OCI-M1 (cell line): ENCODE results near the gene ZFHX2.

ENCODE experiments used
- DNase-seq: peaks from one replicate; lab custom pipeline; 2025; lab: John Stamatoyannopoulos, UW

ZFHX2 gene

DNA sequence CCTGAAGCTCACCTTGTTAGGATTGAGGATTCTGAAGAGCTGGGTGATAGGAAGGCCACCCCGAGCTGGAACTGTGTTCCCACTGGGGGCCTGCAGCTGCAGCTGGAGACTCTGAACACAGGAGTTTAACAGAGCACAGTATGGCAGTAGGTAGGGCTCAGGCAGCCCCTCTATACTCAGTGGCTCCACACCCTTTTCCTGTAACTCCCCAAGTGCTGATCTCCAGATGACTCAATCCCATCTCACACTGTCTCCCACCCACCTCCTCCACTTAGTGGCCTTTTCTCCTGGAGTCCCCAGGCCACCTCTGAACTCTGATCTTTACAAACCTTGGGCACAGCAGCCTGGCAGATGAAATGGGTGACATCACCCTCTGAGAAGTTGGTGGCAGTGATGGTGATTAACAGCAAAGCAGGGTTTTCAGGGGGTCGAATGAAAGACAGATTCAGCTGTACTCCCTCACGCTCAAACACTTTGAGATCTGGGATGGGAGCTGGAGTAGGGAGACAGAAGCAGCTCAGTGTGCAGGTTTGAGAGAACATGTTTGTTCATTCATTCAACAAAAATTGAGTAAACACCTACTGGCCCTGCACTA, 8.5 kb upstream of the ZFHX2 start:
- no peak for DNase-seq

DNA sequence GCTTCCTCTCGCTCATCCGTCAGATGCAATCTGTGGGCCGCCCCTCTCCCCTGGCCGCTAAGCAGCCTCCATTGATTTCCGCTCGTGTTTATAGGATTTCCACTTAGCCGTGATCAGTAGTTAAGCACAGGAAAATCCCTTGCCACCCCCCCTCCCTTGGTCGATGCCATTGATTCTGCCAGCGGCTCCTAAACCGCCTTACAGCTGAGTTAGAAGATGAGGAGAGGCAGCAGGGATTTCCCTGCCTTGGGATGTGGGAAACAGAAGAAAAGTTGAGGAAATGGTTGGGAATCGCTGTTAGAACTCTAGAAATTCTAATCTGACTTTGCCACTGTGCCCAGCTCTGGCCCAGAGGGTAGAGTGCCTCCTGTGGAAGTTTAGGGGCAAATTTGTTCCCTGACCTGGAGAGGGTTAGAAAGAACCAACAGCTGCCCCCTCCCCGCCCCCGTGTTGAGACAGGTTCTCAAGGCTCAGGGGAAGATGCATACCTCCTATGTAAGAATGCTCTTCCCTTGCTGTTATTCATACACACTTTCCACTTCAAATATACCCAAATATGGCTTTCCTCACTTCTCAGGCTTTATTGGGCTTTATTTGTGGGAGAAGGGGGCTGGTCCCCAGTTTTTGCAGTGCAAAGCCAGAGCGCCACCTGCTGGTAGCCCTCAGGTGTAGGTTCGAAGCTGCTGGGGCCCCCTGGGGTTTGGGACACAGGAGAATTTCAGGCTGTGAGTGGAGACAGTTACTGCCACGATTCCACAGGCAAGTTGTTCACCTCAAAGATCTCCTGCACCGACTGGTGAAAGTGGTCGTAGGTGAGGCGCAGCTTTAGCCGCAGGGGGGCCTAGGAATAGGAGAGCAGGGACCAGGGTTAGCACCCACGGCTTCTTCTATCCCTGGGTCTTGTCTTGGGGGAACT, 7.7 kb upstream of the ZFHX2 start:
- peak; percentile 48 for DNase-seq

DNA sequence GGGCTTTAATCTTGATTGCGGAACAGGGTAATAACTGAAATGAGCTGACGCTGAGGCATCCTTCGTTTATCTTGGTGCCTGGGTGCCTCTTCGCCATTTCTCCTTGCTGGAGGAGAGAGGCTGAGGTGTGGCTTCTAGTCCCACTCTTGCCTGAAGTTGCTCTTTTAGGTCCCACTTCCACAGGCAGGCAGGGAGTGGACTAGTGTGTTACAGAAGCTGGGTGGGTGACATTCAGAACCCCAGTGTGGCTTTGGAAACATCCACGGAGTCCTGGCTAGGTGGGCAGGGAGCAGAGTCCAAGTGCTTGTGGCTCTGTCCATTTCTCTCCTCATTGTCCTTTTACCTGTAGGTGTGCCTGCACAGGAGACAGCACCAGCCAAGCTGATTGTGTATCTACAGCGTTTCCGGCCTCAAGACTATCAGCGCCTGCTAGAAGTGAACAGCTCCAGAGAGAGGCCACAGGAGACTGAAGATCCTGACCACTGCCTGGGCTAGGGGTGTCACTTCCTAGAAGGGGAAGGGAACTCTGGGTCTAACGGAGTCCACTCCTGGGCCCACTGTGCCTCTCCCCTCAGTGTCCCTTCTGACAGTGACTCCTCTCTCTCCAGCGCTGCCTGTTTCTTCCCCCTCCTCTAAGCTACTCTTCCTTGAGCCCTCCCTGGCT, 6.9 kb upstream of the ZFHX2 start:
- no peak for DNase-seq

DNA sequence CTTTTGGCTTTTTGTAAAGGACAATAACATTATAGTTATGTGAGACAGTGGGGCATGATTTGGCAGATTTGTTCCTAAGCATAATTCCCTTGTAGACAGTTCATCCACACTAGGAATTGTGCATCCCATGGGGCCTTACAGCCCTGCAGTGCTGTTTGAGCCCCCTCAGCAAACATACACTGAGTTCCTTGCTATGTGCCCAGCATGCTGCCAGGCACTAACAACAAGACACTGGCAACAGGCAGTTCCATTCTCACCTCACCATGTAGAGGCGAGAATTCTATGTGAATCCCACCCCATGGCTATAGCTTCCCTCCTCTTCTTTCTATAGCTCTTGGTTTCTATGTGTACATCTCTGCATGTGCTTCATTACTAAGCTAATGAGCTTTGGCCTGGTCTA, 6.4 kb upstream of the ZFHX2 start:
- no peak for DNase-seq

DNA sequence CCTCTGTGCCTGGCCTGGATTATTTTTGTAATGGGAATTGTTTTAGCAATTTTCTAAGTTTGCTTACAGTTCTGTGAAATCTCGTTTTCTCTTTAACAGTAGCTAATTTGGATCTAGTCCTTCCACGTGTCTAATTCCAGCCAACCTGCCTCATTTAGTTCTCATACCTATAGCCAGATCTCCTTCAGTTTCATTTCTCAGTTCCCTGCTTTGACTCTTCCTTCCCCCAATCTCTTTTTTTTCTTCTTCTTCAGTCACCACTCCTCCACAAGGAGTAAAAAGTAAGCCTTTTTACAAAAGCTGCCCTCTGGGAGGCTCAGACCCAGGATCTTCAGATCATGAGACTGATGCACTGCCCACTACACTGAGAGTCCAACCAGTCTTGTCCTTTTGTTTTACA, 6.0 kb upstream of the ZFHX2 start:
- no peak for DNase-seq

DNA sequence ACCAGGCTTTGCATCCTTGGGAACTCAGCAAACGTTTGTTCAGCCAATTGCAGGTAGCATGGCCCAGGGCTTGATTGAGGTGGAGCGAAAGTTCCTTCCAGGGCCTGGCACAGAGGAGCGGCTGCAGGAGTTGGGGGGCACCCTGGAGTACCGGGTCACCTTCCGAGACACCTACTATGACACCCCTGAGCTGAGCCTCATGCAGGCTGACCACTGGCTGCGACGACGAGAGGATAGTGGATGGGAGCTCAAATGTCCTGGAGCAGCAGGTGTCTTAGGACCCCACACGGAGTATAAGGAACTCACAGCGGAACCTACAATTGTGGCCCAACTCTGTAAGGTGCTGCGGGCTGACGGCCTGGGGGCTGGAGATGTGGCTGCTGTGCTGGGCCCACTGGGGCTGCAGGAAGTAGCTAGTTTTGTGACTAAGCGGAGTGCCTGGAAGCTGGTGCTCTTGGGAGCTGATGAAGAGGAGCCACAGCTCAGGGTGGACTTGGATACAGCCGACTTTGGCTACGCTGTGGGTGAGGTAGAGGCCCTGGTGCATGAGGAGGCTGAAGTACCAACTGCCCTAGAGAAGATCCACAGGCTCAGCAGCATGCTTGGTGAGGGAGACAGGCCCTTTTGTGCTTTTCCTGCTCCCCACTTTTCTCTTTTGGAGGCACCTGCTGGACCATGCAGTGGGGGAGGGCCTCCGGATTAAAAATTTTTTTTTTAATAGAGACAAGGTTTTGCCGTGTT, 5.3 kb upstream of the ZFHX2 start:
- DNase-seq, result no peak

DNA sequence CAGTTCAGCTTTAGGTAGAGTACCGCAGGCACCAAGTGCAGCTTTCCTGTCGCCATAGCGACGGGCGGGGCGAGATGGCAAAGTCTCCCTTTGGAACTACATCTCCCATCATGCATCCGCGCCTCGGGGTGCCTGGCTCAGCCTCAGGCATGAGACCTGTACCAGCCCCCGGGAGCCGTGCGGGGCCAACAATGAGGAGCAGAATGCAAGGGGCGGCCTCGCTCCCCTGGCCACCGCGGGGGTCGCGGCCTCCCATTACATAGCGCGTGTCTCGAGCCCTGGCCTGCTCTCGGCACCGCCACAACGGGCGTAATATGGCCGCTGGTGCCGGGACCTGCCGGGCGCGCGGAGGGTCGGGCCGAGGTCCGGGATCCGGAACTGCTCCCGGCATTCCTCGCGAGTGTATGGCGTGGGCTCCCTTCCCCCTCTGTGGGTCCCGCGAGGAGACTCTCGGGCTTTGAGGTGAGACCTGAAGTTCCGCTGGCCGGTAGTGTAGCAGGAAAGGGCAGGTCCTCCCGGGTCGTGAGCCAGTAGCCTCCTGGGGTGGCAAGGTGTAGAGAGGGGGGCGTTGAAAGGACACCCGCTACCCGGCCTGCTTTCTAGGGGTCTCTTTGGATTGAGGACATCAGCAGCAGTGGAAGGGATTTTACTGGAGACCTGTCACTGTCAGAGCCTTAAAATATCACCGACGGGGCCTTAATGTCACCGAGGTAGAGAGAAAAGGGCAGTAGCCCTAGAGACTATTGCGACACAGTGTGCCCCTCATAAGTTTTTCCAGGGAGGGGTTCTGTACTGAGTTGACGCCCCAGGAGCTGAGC, 4.5 kb upstream of the ZFHX2 start, which contains the start of gene THTPA:
THTPA (plus strand) TSS at position 390 of the 818 bp plus-strand sequence. CDS start 487 bp downstream, outside the sequence.
- DNase-seq, result peak; percentile 90

DNA sequence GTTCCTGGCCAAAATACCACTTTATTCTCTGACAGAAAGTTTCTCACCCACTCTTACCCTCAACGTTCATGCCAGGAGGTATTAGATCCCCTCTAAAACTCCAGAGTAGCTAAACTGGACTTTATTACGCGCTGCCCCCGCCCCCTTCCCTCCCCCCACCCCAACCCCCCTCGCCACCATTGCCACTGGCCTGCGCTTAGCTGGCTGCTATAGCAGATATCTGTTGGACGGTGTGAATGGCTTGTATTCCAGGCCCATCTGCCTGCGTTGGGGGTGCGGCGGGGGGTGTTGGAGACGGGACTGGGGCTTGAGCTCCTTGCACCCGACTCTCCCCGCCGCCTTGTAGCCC, 3.9 kb upstream of the ZFHX2 start:
- no peak for DNase-seq

DNA sequence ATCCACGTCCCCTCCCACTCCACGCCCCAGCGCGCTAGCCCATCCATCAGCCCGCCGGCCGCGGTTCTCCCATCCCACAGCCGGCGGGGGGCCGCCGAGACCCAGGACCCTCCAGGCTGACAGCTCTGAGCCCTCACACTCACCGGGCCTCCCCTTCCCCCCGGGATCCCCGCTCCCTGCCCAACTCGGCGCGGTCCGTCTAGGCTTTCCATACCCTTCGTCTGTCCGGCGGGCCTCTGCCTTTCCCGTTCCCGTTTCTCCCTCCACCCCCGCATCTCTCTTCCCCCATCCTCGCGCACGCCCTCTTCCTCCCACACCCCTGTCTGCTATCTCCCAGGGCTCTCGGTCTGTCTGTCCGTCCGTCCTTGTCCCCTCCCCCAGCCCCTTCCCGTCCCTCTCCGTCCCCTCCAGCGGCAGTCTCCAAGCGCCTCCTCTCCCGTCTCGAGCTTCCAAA, 726 bp downstream of the ZFHX2 start:
- DNase-seq, result no peak

DNA sequence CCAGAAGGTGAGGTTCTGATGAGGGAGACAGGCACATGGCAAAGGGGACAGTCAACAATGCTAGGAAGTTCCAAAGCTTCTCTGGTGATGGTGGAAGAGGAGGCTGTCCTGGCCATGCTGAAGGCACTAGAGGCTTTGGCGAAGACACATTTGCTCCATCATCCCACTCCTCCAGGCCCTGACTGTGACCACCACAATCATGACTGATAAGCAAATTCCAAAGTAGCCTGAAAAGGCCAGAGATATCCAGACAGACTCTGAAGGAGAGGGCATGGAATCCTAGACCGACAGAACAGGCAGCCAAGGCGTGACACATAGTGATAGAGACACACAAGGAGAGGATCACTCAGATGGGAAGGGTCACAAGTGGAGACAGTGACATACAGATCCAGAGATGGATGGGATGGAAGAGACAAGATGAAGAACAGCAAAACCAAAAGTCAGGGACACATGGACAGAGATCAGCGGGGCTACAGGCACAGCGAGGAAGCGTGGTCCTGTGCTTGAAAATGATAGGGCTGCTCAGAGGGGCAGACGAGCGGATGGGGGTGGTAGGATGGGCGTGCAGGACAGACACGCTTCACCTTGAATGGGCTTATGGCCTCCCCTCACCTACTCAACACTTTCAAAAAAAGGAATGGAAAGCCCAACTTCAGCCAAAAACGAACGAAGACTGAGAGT, 1.3 kb downstream of the ZFHX2 start:
- no peak for DNase-seq

DNA sequence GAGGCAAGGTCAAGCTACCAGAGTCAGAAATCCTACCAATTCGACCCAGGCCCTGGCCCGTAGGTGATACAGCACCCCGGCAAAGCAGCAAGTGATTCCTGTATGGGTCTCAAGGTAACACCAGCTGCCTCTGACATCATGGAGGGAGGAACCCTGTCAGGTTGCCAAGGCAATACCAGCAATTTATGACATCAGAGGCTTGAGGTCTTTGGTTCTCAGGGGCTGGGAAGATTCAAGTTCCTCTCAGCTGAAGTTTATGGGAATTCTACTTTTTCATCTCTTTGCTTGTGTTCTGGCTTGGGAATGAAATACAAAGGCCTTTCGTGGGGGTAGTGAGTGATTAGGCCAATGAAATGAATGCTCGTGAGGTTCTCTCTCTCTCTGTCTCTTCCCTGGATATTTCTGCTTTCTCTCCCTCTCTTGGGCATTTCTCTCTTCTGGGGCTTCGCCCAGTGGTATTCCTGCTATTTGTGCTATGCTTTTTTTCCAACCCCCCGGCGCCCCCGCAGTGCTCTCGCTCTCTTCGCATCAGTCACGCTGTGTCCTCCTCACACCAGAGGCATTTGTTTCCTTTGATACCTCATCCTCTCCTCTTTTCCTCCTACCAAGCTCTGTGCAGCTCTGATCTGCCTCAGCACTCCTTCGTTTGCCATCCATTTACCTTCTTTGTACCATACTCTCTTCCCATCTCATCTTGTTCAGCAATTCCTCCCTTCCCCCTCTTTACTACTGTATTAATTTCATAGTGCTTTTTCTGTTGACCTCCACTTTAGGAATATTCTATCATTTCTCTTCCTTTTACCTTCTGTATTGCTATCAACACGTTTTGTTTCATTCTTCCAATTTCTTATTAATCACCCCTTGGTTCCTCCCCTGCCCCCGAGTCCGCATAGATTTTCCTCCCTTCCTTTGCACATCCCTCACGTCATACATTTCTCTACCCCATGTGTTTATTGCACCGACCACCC, 2.9 kb downstream of the ZFHX2 start:
- peak; percentile 21 for DNase-seq

DNA sequence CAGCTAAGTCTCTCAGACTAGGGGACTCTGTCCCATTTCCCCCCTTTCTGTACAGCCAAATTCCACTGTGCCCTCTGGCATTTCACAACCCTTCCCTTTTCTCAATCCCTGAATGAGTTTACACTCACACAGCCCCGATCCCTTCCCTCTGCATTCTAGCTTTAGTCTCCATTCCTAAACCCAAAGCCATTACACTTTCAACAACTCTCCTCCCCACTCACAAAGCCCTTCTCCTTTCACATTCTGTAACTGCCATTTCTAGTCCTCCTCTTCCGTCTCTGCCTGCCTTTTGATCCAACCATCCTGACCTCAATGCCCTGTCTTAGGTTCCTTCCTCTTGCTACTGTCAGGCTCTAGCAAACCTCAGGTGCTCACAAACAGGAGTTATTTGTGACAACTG, 3.6 kb downstream of the ZFHX2 start:
- DNase-seq, result no peak

DNA sequence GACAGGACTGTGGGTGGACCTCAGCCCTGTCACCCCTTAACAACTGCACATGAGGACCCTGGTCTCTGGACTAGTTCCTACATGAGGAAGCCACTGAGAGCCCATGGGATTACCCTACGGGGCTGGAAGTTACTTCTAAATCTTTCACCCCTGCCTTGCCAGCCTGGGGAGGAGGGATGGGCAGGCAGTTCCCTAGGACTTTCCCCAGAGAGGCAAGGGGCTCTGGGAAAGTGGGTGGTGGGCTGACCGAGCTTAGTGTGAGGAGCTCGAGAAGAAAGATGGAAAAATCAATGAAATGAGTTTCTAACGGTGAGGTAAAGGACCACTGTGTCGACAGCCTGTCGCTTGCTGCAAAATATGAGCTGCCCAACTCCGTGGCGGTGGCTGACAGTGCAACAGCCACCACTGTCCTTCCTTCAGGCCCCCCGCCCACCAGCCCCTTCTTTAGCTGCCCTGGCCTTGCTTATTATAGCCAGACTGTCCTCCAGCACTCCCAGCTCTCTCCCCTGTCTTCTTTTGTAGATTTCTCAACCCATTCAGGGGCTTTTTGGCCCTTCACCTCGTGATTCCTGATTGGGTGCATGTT, 5.0 kb downstream of the ZFHX2 start:
- DNase-seq, result no peak

DNA sequence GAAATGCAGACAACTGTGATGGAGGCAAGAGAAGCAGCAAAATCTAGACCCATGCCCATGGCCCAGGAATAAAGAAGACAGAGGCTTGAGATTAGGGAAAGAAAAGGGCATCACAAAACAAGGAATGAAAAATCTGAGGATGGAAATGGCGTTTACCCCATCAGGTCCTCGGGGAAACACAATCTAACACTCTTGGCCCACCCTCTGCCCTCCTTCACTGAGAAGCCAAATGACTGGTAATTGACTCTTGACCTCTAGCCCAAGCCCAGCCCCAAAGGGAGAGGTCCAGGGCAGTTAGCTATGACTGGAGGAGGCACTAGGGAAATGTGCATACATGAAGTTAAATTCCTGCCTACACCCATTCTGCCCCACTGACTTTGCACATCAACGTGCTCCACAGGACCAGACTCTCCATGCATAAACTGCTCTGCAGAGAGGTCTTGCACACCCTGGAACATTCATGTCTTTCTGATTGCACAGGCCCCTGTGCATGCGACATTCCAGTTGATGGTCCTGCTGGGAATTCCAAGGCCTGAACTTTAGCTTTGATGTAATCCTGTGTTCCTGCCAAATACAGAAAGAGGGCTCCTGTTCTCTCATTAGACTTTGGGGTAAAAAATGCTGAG, 5.7 kb downstream of the ZFHX2 start:
- no peak for DNase-seq

DNA sequence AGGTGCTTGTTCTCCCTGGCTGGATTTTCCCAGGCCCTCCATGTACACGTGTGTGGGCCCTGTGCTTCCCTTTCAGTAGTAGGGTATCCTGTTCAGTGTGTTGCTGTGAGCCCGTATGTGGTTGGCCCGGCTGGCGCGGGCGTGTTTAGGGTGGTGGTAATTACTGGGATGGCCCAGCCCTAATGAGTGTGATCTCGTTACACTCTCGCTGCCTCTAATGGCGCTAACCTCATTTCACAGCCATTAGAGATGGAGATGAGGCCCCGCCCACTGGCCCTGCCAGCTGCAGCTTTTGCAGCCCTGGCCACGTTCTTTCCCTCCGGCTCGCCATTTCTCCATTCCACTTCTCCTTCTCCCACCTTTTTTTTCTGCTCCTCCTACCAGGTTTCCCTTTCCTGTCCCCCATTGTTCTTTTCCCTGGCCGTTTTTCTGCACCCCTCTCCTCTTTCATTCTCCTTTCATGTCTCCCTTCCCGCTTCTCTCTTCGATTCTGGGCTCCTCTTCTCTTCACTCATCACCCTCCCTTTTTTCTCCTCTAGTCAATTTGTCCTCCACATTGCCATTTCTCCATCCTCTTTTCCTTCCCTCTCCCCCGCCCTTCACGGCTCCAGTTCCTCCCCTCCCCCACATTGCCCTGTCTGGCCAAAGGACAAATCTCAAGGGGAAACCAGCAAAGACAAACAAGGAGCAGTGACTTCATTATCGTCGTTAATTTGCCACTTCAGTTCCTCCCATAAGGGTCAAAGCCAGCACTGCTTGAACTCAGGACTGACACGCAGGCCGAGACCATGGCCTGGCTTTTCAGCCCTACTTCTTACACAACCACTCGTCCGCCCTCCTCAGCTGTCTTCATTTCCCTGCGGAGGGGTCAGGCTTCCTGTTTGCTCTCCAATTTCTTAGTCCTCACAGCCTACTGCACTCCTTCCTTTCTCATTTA, 6.8 kb downstream of the ZFHX2 start:
- no peak for DNase-seq

DNA sequence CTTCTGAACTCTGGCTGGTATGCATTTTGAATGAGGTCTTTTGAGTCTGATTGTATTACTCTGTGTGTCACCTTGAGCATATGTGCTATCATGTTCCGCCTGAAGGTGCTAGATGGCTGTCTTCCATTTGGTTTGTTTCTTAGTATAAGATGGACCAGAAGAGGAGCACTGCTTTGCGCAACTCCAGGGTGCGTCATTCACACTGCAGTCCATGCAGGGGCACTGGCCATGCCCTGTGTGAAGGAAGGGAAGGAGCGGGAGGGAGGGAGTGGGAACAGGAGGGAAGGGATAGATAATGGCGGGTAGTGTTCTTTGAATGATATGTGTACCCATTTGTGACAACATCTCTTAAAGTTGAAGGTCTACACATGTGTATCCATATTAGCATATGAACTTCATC, 8.2 kb downstream of the ZFHX2 start:
- DNase-seq, result no peak

DNA sequence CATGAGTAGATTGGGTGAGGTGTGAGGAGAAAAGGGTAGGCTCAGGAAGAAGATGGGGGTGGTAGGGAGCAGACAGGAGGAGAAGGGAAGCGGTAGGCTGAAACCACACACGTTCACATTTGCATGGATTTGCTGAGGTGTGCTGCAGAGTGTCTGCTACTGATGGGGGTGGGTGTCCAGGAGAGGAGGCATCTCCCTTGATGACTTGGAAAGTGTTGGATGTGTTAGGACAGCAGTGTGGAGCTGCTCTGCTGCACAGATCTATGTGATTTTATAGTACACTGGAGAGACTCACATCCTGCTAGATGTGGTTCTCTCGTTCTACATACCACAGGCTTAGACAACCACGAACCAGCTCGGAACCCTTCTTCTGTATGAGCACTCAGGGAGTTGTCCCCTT, 9.3 kb downstream of the ZFHX2 start:
- DNase-seq, result no peak

DNA sequence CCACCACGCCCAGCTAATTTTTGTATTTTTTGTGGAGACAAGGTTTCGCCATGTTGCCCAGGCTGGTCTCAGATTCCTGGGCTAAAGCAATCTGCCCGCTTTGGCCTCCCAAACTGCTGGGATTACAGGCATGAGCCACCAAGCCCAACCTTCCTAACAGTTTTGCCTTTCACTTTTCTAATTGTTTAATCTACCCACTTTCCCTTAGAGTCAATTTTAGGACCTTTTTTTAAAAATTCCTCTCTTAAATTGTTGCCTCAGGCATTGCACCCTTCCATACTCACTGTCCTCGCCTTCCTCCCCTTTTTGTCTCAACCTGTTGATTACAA, 11.5 kb downstream of the ZFHX2 start:
- DNase-seq, result no peak
